Panc1 (cell line): ENCODE data around the gene SCD5.

Experiments
- POLR2AphosphoS5 ChIP-seq: IDR thresholded peaks from 2 replicates; pipeline ENCODE4 v1.6.1; 2012; ENCODE audit warnings: mild to moderate bottlenecking, low read depth, low read length, moderate library complexity
- TF ChIP-seq, protein P1 (sequence below): fragments of 450-650 bp; IDR thresholded peaks from 2 replicates; pipeline ENCODE4 v1.5.1; 2017; ENCODE audit warnings: mild to moderate bottlenecking

DNA sequence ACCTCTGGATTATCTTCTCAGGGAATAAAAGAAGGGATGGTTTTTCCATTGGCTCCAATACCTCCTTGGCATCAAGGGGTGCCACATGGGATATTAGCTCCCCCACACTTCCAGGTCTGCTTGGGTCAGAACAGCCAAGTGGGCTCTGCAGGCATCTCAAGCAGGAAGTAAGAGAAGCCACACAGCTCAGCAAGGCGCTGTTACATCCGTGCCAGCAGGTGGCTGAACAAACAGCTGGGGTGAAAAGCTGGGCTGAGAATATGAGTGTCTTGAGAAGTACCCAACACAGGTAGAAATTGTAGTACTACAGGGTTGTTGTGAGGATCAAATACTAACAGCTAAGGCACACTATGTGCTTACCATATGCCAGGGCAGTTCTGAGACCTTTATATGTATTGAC lies 160.1 kb downstream of the SCD5 start:
- TF ChIP-seq, protein P1, sequence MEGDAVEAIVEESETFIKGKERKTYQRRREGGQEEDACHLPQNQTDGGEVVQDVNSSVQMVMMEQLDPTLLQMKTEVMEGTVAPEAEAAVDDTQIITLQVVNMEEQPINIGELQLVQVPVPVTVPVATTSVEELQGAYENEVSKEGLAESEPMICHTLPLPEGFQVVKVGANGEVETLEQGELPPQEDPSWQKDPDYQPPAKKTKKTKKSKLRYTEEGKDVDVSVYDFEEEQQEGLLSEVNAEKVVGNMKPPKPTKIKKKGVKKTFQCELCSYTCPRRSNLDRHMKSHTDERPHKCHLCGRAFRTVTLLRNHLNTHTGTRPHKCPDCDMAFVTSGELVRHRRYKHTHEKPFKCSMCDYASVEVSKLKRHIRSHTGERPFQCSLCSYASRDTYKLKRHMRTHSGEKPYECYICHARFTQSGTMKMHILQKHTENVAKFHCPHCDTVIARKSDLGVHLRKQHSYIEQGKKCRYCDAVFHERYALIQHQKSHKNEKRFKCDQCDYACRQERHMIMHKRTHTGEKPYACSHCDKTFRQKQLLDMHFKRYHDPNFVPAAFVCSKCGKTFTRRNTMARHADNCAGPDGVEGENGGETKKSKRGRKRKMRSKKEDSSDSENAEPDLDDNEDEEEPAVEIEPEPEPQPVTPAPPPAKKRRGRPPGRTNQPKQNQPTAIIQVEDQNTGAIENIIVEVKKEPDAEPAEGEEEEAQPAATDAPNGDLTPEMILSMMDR, result no peak
- no peak for TF ChIP-seq POLR2AphosphoS5
